GM20000 (cell line): ENCODE measurements around the gene LGALS12.
A peak's percentile ranks its signal among the peaks of the same experiment; 100 is the strongest.

Experiments
- DNase-seq: peaks from one replicate; pipeline ENCODE4 v3.0.0; 2012; ENCODE audit warnings: low spot score
- CTCF ChIP-seq: IDR thresholded peaks from 2 replicates; pipeline ENCODE4 v1.5.1; 2012; ENCODE audit warnings: mild to moderate bottlenecking, control low read depth; ENCODE audit errors: extremely low read depth, missing control alignments

The LGALS12 gene

GRCh38 chr11:63504054-63504453 lies 1.8 kb upstream of the LGALS12 start:
- no peak for DNase-seq
- no peak for TF ChIP-seq CTCF

- TF ChIP-seq CTCF = no peak
- peak; percentile 3 for DNase-seq
Observed at GRCh38 chr11:63504933-63505586, 824 bp upstream of the LGALS12 start.

- no peak for TF ChIP-seq CTCF
- DNase-seq = no peak
Observed at GRCh38 chr11:63506876-63507275, 992 bp downstream of the LGALS12 start.

- DNase-seq = no peak
- no peak for TF ChIP-seq CTCF
Observed at GRCh38 chr11:63507511-63507910, 1.6 kb downstream of the LGALS12 start.

- no peak for DNase-seq
- peak; percentile 25 for TF ChIP-seq CTCF
Observed at GRCh38 chr11:63508009-63508408, 2.1 kb downstream of the LGALS12 start.

GRCh38 chr11:63508745-63509144 lies 2.9 kb downstream of the LGALS12 start:
- no peak for DNase-seq
- no peak for TF ChIP-seq CTCF

GRCh38 chr11:63510360-63511047 lies 4.6 kb downstream of the LGALS12 start:
- no peak for DNase-seq

More at GRCh38 chr11:63510360-63511047, 4.6 kb downstream of the LGALS12 start:
- TF ChIP-seq CTCF = no peak
